ENCODE data around the gene PNMA1. TPM values are rescaled to one million over a fixed set of nuclear protein-coding genes. Genes with fewer than 3 reads are reported as not detected.

Gene PNMA1
- total RNA-seq, 1 donor from 2014 or later: 20.6 TPM

DNA sequence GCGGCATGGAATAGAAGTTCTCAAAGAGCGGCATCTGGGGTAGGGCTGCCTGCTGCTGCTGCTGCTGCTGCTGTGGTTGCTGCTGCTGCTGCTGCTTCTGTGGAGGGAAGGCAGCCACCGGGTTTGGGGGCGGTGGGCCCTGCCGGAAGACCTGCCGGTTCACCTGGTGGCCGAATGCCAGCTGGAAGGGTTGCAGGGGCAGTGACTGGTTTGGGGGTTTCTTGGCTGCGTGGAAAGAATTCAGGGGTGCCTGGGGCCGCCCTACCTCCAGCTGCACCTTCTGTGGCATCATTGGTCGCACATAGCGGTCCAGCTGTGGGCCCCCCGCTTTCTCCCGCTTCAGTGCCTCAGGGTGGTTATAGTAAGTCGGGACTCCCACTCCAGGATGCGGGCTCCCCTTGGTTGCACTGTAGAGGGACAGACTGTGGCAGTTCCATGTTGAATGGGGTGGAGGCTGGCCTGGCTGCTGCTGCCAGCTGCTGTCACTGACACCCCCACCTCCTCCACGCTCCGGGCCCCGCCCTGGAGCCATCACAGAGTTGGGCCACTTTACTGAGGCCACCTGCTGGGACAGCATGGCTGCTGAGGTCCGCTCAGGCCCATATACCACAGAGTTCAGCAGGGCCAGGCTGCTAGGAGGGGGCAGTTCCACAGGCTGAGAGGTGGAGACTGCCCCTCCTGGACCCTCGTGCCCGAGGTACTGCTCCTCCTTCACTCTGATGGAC is 25.2 kb upstream of the PNMA1 start:
- intact Hi-C loops (cut with micrococcal nuclease): no loop called here

DNA sequence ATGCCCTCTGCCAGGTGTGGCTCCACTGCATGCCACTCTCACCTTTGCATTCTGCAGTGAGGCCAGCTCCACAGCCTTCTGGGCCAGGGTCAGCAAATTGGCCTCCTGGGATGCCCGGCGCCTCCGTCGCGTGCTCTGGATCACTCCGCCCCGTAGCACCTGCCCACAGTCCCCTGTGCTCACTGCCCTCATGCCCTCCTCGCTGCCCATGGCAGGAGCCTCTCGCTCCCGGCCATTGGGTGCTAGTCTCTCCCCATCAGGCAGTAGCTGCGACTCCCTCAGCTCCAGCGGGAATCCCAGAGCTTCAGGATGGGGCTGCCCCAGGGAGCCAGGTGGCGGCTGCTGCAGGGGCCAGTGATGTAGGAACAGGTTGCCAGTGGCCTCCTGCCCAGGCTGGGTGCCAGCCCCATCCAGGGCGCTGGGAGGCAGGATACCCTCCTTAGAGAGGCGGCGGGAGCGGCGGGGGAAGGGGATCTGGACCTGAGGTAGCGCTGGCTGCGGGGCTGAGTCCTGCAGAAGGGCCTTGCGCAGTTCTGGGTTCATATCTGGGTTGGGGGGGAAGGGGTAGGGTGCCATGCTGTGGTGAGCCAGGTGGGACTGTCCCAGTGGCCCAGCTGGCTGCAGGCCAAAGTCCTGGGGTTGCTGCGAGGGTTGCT is 24.5 kb upstream of the PNMA1 start:
- intact Hi-C loops (cut with micrococcal nuclease): no loop called here

DNA sequence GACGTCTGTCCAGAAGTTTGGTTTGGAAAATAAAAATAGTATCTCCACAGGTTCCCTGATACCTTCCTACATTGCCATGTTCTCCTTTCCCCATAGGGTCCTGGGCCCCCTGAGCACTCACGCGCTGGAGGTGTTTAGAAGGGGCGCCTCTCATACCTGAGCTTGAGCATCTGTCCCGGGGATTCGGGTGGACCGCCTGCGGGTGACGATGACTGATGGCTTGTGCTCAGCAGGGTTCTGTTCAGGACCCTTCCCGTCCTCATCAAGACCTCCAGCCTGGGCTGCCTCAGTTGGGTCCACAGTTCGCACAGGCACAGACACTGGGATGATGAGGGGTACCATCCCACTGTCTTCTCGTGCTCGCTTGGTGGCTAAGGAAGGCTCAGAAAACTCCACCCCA is 22.7 kb upstream of the PNMA1 start:
- intact Hi-C loops (cut with micrococcal nuclease): no loop called here

DNA sequence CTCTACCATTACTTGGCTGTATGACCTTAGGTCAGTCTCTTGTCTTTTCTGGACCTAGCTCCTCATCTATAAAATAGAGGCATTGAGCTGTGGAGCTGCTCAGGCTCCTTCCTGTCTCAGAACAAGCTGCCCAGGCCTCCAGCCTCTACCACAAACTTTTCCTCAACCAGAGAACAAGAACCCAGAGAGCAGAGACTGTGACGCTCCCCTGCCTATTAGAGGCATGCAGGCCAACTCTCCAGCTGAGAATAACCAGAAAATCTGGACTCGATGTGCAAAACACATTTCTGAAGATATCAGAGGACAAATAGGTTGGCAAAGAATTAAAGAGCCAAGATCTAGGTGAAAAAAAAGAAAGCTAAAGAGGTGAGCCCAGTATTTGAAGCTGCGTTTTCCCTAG is 17.8 kb upstream of the PNMA1 start:
- intact Hi-C loops (cut with micrococcal nuclease): no loop called here

DNA sequence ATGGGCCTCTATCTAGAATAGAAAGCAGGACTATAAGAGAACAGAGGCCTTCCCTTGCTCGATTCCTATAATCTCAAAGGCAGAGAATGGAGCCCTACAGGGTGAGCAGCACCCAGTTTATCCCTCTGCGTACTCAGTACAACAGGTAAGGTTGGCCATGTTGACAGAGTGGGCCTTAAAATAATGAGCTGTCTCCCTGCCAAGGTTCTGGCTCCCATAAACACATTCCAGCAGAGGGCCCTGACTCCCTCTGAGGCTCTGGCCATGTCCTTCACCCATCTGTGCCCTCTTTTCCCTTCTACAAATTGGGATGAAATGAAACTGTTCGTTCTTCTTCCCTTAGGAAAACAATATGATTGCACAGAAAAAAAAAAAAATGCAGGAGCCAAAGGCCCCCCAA is 16.9 kb upstream of the PNMA1 start:
- intact Hi-C loops (cut with micrococcal nuclease): no loop called here

DNA sequence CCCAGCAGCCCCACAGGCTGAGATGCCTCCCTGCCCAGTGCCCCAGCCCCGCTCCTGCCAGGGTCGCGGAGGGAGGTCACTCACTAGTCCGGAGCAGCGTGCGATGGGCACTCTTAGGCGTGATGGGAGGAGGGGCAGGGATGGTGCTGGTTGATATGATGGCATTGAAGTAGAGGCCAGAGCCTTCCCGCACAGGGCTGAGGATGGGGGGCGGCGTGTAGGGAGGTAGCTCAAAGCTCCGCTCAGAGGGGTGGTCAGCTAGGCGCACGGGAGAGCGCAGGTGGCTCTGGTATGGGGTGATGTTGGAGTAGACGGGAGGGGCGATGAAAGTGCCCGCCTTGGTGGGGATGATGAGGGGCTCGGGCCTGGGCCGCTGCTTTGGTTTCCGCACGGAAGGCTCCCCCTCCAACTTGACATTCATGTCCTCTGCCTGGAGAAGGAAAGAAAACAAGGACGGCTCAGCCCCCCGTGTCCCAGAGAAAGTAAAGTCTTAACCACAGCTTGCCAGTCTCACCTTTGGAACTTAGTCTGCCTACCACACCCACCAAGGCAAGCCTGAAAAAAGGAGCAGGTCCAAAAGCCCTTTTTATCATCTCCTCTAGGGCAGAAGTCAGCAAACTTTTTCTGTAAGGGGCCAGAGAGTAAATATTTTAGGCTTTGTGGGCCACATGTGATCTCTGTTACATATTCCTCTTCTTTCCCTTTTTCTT is 15.5 kb upstream of the PNMA1 start:
- intact Hi-C loops (cut with micrococcal nuclease): loop anchor here (5.0 kb wide), 1 partner anchor 58 kb away; no protein-coding TSS in a partner anchor

DNA sequence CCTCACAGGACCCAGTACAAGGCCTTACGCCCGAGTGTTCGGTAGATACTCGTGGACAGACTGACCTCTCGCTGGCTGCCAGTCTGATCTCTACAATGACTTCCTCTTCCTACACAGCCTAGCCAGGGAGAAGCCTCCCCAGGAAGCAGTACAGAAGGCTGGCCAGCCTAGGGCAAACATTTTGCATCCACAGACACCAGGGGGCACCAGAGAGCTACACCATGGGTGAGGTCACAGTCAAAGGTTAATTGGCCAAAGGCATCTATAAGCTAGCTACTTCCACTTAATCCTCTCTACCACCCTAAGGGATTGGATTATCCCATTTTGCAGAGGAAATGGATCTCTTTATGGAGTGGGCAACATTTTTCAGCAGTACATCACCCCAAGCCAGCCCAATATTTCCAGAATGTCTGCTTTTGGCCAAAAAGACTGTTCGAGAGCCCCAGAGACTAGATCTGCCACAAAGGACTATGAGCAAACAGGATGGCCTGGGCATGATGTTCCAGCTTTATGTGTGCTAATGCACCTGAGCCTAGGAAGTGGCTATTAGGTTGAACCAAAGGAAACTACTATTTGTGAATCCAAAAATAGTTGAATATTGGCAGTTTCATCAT is 14.6 kb upstream of the PNMA1 start:
- intact Hi-C loops (cut with micrococcal nuclease): loop anchor here (1.0 to 5.0 kb wide), 4 partner anchors 29 to 309 kb away; no protein-coding TSS in a partner anchor

DNA sequence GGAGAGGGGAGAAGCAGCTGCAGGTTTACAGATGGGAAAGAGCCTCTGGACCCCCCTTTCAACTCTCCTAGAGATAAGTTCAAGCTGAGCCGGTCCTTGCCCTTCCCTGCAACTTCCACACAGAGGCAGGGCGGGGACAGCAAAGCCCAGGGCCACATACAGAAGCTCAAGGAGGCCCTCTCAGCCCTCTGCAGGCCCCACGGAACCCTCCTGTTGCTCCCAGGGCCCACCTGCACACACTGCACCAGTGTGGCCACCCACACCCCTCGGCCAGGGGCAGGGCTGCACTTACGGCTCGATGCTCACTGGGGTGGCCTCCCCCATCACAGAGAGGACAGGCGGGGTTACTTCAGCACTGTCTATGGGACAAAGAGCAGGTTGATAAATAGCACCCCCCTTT is 13.0 kb upstream of the PNMA1 start:
- intact Hi-C loops (cut with micrococcal nuclease): loop anchor here (5.0 kb wide), 1 partner anchor 60 kb away; no protein-coding TSS in a partner anchor

DNA sequence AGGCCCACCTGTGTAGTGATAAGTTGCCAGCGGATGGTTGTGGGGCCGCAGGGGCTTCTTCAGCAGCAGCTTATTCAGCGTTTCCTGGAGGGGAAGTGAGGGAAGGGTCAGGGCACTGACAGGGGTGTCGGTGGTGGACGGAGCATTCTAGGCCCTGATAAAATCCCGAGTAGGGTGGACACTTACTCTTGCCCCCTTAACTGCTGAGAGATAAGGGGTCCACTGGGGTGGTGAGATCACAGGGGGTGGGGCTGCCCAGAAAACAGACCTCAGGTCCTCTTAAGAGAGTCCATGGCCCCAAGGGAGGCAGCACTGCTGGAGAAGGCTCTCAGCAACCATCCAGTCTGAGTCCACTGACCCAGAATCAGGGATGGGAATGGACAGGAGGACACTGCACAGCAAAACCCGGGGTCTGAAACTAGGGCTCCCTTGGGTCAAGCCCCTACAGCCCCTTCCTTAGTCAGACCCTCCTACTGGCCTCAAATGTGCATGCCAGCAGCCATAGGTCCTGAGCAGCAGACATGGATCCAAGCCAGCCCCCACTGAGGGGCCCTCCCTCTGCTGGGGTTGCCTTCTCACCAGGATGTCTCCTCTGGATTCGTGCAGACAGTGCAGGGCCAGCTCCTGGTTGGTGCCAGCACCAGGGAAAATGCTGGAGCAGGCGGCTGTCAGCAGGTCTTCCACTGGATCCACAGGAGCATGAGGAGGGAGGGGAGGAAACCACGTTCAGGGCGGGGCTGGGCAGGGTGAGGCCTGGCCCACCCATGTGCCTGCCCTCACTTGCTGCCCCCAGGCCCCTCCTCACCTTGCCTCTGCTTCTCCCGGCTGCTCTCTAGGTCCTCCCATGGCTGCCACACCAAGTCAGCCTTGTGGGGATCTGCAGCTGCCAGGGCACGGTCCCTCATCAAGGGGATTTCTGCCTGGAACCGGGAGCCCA is 12.1 kb upstream of the PNMA1 start:
- intact Hi-C loops (cut with micrococcal nuclease): loop anchor here (5.0 kb wide), 1 partner anchor 61 kb away; no protein-coding TSS in a partner anchor

DNA sequence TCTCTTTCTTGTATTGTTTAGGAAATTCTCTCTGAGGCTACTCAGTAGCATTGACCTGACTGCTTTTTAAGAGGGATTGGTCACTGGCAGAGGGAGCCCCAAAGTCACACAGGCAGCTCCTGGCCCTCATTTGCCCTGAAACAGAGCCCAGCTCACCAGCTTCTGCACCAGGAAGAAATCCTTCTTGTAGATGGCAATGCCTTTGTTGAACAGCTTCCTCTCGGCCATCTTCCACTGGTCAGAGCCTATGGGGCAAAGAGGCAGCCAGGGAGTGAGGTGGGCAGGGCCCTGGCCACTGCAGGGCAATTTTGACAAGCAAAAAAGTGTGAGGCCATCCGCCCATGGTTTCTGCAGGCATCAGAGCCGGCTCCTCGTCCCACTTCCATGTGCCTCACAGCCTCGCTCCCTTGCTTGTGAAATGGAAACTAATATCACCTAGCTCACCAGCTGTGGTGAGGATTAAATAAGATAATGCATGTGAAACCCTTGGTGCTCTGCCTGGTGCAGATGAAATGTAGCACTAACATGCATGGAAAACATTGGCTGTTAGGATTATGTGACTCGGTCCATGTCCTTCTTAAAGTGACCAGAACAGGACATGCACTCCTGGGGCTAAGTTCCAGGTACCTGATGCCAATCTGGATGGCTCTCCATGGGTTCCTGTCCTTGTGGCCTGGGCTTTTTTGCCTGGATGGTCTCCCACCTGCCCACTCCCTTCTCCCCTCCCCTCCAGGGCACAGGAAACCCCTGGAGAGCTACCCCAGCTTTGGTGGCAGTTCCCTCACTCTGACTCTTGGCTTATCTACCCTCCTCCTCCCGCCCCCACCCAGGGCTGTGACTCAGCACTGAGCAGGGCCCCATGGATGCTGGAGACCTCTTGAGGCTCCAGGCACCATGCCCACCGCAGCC is 11.2 kb upstream of the PNMA1 start:
- intact Hi-C loops (cut with micrococcal nuclease): loop anchor here (5.0 kb wide), 1 partner anchor 62 kb away; no protein-coding TSS in a partner anchor

DNA sequence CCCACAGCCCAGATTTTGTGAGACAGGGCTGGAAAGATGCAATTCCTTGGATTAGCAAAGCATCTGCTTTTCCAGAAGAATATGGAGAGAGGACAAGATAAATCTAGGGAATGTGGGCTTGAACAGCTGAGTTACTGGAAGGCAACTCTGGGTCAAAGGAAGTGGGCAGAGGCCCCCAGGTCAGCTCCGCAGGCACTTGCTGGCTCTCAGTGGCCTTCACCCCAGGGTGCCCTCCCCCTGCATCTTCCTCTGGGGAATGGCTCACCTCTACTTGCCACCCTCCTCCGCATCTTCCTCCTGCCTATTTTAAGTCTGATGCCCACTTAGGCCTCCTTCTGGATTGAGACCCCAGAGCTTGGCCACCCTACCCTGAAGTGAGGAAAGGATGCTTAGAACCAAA is 10.5 kb upstream of the PNMA1 start:
- intact Hi-C loops (cut with micrococcal nuclease): loop anchor here (5.0 kb wide), 1 partner anchor 63 kb away; no protein-coding TSS in a partner anchor

DNA sequence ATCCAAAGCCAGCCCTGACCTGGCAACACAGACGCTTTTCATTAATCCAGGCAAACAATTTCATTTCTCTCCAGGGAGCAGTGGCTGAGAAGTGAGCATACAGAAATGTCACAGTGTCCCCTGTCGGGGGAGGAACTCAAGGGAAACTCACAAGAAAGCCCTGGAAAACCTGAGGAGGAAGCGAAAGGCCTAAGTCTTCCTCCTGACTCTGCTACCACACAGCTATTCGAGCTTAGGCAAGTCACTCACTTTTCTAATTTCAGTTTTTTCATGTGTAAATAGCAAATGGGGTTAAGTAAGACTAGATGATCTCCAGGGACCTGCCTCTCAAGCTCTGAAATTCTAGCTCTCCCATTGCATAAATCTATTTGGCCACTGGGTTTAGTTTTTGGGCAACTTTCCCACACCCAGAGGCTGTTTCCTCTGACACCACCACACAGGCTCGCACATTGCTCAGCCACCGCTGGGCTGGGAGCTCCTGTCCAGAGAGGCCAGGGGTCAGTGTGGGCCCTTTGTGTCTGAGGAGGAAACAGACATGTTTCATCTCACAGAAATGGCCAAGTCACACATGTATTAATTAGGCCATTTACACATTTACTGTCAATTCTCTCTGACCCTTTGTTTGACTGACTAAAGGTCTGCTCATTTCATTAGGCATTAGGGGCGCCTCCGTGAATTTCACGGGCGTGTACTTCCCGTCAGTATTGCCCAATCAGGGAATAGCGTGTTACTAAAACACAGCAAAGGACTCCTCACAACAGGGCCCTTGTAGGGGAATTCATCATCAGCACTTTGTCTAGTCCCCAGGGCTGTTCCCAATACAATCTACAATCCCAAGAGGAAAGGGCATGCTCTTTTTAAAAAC is 9.8 kb upstream of the PNMA1 start:
- intact Hi-C loops (cut with micrococcal nuclease): no loop called here

DNA sequence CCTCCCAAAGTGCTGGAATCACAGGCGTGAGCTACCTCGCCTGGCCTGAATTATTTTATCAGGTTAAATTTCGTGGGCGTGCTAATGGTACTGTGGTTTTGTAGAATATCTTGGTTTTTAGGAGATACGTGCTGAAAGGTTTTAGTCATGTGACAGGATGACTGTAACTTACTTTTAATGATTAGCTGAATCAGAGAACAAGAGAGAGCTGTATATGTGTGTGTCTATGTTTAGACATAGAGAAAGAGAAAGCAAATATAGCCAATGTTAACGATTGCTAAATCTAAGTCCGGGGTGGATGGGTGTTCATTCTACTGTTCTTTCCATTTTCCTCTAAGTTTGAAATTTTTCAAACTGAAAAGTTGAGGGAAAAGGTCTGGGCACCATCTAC is 9.2 kb upstream of the PNMA1 start:
- intact Hi-C loops (cut with micrococcal nuclease): no loop called here

DNA sequence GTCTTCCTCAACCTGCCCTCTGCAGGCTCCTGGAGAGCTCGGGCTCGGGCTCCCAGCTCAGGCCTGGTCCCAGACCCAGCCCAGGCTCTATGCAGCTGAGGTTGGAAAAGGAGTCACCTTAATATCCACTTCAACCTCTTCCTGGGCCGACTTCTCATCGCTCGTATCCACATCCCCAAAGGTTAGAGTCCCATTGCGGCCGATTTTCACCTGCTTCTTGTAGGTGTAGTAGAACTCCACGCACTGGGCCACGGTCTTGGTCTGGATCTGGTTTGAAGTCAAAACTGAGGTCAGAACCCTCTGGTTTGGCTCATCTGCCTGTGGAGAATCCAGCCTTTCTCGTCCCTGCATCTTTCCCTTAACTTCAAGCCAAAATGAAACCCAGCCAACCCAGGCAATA is 8.4 kb upstream of the PNMA1 start:
- intact Hi-C loops (cut with micrococcal nuclease): no loop called here

DNA sequence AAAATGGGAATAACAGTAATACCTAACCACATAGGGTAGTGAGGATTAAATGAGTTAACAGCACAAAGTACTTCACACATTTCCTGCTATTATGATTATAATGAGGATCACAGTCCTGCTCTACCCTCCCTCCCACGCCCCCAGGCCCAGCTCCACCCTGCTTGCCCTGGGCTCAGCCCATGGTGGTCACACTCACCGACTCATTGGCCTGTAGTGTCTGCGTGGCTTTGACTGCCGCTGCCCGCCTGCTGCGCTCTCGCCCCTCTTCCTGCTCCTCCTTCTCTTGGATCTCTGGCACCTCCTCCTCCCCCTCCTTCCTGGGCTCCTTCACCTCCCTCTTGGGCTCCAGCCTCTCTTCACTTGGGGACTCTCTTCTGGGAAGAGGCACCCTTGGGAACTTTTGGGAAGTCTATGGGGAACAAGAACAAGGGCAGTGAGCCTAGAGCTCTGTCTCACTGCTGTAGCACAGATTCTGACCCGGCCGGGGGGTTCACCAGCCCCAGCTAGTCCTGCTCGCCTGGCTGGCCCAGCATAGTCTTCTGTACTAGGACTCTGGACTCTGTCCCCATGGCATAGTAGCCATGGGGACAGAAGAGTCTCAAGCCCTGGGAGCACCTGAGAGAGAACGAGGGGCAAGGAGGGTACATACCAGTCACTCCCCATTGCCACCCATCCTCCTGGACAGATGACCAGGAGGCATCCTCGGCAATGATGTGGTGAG is 7.1 kb upstream of the PNMA1 start:
- intact Hi-C loops (cut with micrococcal nuclease): no loop called here

DNA sequence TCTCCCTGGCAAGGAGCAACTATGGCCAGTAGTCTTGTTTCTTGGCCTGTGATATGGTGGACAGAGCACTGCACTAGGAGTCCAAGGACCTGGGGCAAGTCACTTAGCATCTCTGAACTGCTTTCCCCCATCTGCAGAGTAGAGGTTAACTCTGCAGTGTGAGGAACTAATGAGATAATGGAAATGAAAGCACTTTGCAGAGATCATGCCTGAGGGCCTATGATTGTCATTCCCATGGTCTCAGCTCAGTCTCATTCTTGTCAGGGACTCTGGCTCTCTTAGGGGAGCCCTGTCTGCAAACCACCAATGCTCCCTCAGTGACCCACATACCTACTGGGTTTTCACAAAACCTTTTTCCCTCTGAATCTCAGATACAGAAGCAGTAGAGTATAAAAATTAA is 6.5 kb upstream of the PNMA1 start:
- intact Hi-C loops (cut with micrococcal nuclease): no loop called here

DNA sequence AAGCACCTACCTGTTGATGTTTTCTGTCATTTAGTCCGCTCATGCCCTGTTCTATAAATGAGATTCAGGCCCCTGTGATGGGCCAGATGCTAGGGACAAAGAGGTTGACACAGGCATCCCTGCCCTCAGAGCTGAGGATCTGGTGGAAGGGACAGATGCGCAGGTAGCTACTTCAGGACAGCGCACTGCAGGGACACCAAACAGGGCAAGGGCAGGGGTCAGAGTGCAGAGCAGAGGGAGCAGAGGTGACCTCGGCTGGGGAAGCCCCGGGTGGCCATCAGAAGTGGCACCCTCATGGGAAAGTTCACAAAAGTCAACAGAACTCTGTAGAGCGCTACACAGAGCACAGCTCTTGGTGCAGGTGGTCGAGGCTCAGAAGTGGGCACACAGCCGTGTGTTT is 5.6 kb upstream of the PNMA1 start:
- intact Hi-C loops (cut with micrococcal nuclease): no loop called here

DNA sequence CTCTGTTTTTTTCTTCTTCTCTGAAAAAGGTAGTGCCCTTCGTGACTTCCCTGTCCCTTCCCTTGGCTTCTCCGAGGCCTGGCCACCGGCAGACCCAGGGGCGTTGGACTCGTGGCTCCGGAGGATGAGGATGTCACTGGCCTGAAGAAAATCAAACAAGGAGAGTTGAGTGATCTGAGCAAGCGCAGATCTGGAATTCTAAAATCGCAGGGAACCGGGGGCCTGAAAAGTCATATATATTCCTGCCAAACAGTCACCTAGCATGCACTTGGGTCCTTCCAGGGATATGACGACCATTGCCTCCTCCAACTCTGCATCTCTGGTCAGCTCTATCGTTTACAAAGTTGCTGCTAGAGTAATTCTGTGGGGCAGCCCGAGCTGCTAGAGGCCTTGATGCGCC is 5.2 kb upstream of the PNMA1 start:
- intact Hi-C loops (cut with micrococcal nuclease): no loop called here

Measured in T-helper 2 cell treated with Interferon-gamma antibody and Interleukin-4, amounts not matched to agents 100 ng/mL and 5 ng/mL, for 36 hours (primary cell).